OCI-LY7 (cell line): ENCODE data around the gene ERBB2. TPM values are rescaled to one million over a fixed set of nuclear protein-coding genes. Genes with fewer than 3 reads are reported as not detected.

ENCODE experiments used
- BruUV-seq: library from RNA; stranded (reverse); fragments of 400-500 nt; replicated peaks from 2 replicates; lab custom pipeline; 2021; lab: Mats Ljungman, UMichigan
- CTCF ChIA-PET: fragments of 300-600 bp; sonication (Branson Sonifier 250); formaldehyde crosslinking; loops from one replicate; lab custom pipeline; 2022; ENCODE audit warnings: antibody characterized with exemption; ENCODE audit not compliant: unreplicated experiment; lab: Charles Lee
- POLR2A ChIA-PET: fragments of 300-600 bp; sonication (Branson Sonifier 250); formaldehyde crosslinking; loops from one replicate; lab custom pipeline; 2022; ENCODE audit warnings: antibody characterized with exemption; lab: Charles Lee
- DNase-seq: peaks from one replicate; pipeline ENCODE4 v3.0.0-alpha.2; 2015; ENCODE audit warnings: low spot score
- H2AFZ ChIP-seq: fragments of 200-600 bp; sonication (generic), shearing (Covaris generic); 2 replicates; pipeline ENCODE4 v1.6.1; 2014; ENCODE audit warnings: mild to moderate bottlenecking, antibody characterized with exemption, low read length, moderate library complexity
- H3K27ac ChIP-seq: fragments of 200-600 bp; sonication (generic); 2 replicates; pipeline ENCODE4 v1.5.1; 2014; ENCODE audit warnings: mixed run types, low read depth, mild to moderate bottlenecking, moderate library complexity, low read length, inconsistent platforms; ENCODE audit not compliant: poor library complexity, severe bottlenecking
- H3K36me3 ChIP-seq: fragments of 200-600 bp; sonication (generic); 2 replicates; pipeline ENCODE4 v1.6.1; 2014; ENCODE audit warnings: mild to moderate bottlenecking, antibody characterized with exemption, low read length, moderate library complexity, mixed read lengths; ENCODE audit not compliant: insufficient read depth
- H3K4me1 ChIP-seq: fragments of 200-600 bp; sonication (generic); 2 replicates; pipeline ENCODE4 v1.5.1; 2014; ENCODE audit warnings: mild to moderate bottlenecking, low read length; ENCODE audit not compliant: insufficient read depth, poor library complexity, severe bottlenecking
- H3K4me2 ChIP-seq: fragments of 200-600 bp; sonication (generic); 2 replicates; pipeline ENCODE4 v1.6.1; 2014; ENCODE audit warnings: mild to moderate bottlenecking, low read length
- H3K4me3 ChIP-seq: fragments of 200-600 bp; sonication (generic); 2 replicates; pipeline ENCODE4 v1.5.1; 2014; ENCODE audit warnings: mild to moderate bottlenecking, low read depth, low read length; ENCODE audit not compliant: poor library complexity, severe bottlenecking
- H3K79me2 ChIP-seq: fragments of 200-600 bp; sonication (generic); 2 replicates; pipeline ENCODE4 v1.6.1; 2016; ENCODE audit warnings: low read depth, mild to moderate bottlenecking, low read length, moderate library complexity, mixed read lengths; ENCODE audit not compliant: insufficient read depth
- H3K9me2 ChIP-seq: fragments of 200-600 bp; sonication (generic); 2 replicates; pipeline ENCODE4 v1.6.1; 2016; ENCODE audit warnings: mild to moderate bottlenecking, low read length, mixed read lengths; ENCODE audit not compliant: insufficient read depth
- H3K9me3 ChIP-seq: fragments of 200-600 bp; sonication (generic); 2 replicates; pipeline ENCODE4 v1.6.1; 2014; ENCODE audit warnings: mild to moderate bottlenecking, mixed run types, low read length, mixed read lengths
- H4K20me1 ChIP-seq: fragments of 200-600 bp; sonication (generic); 2 replicates; pipeline ENCODE4 v1.6.1; 2014; ENCODE audit warnings: mild to moderate bottlenecking, antibody characterized with exemption, low read length, moderate library complexity, mixed read lengths; ENCODE audit not compliant: insufficient read depth
- EZH2phosphoT487 ChIP-seq: fragments of 200-600 bp; sonication (generic); IDR thresholded peaks from 2 replicates; pipeline ENCODE4 v1.6.1; 2018; ENCODE audit warnings: low read depth, borderline replicate concordance, mild to moderate bottlenecking, mixed run types, antibody characterized with exemption, low read length, moderate library complexity, mixed read lengths
- intact Hi-C: fragments of 100-400 bp; cut with micrococcal nuclease; formaldehyde crosslinking; loops from one replicate; pipeline ENCODE4 v1.10.0; 2022; ENCODE audit not compliant: unreplicated experiment
- total RNA-seq, 2 experiments: library from RNA; depleted of rRNA in 1 of 2; stranded (reverse); fragments of >200 nt in 1 of 2; shearing (Covaris generic) in 1 of 2; gene quantifications; 2 replicates each; pipeline ENCODE4 v1.2.3, GENCODE V29; 2014 to 2022
- TF ChIP-seq, protein P1 (sequence below): fragments of 200-600 bp; sonication (generic); conservative IDR thresholded peaks from 2 replicates; pipeline ENCODE4 v1.5.1; 2014; ENCODE audit warnings: mild to moderate bottlenecking, antibody characterized with exemption, low read length, moderate library complexity, mixed read lengths

Gene ERBB2
- total RNA-seq, 2 experiments from 2014 or later = 6.5 to 11.4 TPM

DNA sequence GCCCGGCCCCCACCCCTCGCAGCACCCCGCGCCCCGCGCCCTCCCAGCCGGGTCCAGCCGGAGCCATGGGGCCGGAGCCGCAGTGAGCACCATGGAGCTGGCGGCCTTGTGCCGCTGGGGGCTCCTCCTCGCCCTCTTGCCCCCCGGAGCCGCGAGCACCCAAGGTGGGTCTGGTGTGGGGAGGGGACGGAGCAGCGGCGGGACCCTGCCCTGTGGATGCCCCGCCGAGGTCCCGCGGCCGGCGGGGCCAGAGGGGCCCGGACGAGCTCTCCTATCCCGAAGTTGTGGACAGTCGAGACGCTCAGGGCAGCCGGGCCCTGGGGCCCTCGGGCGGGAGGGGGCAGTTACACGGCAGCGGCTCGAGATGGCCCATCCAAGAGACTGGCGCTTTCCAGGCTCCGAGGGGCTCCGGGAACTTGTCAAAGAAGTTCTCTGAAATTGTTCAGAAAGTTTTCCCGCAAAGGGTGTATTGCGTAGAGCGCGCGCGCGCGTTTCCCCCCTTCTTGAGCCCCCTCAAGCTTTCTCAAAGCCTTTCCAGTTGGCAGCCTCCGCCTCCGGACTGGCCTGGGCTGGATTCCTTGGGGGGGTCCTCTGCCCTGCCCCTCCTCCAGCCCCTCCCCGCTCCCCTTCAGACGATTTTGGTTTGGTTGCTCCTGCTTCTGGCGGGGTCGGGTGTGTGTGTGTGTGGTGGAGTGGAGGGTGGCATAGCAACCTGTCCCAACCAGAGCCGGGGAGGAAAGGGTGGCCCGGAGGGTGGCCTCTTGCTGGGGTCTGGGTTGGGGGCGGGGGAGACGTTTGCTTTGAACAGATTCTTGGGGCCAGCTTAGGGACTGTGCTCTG is 504 bp downstream of the ERBB2 start:
- Histone ChIP-seq H3K4me1 (peaks cover 4% of the 10 kb centered on the region), H3K4me3 (no peak overlapping the region), H3K4me2 (no peak overlapping the region), H2AFZ (no peak overlapping the region), H3K27ac (no peak overlapping the region), H3K9me2 (no peaks in the 10 kb centered on the region), H4K20me1 (no peaks in the 10 kb centered on the region), H3K36me3 (no peaks in the 10 kb centered on the region), H3K9me3 (no peaks in the 10 kb centered on the region), H3K79me2 (no peaks in the 10 kb centered on the region)
- TF ChIP-seq, protein P1, sequence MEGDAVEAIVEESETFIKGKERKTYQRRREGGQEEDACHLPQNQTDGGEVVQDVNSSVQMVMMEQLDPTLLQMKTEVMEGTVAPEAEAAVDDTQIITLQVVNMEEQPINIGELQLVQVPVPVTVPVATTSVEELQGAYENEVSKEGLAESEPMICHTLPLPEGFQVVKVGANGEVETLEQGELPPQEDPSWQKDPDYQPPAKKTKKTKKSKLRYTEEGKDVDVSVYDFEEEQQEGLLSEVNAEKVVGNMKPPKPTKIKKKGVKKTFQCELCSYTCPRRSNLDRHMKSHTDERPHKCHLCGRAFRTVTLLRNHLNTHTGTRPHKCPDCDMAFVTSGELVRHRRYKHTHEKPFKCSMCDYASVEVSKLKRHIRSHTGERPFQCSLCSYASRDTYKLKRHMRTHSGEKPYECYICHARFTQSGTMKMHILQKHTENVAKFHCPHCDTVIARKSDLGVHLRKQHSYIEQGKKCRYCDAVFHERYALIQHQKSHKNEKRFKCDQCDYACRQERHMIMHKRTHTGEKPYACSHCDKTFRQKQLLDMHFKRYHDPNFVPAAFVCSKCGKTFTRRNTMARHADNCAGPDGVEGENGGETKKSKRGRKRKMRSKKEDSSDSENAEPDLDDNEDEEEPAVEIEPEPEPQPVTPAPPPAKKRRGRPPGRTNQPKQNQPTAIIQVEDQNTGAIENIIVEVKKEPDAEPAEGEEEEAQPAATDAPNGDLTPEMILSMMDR = no peak
- POLR2A ChIA-PET = interaction anchor here (0.9 kb wide), 1 partner anchor 10 kb away, joined by 3 read pairs; no protein-coding TSS in a partner anchor
- intact Hi-C loops = no loop called here
- DNase-seq = no peak
- CTCF ChIA-PET = no interaction called here
- BruUV-seq = no TSS peak

DNA sequence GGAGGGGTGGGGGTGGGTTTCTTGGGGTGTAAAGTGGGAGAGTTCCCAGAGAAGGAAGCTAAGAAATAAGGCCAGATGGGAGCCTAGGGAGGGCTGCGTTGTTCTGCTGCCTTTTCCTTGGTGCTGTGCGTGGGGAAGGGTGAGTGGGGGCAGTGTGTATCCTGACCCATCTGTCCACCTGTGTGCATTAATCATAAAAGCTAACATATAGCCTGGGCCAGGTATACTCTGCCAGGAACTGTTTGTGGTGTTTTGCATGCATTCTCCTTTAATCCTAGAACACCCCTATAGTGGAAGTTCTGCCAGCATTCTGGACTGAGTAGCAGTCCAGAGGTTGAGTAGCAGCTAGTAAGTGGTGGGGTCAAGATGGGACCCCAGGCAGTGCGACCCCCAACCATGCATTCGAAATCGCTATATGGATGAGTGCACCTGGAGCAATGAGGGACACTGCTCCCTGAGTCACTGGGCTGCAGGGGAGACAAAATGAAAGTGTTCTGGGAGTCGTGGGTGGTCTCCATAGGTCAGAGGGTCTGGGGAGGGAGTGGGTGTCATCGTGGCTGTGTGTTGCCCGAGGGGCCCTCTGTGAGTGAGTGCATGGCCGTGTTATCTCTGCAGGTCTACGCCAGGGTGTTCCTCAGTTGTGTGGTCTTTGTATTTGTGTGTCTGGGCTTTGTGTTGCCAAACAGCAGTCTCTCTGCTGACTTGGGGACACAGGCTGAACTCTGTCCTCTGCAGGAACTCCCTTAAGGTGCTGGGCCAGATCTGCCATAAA is 1.3 kb downstream of the ERBB2 start:
- H3K36me3 ChIP-seq = no peaks in the 10 kb centered on the region
- H3K79me2 ChIP-seq = no peaks in the 10 kb centered on the region
- H3K4me1 ChIP-seq = peaks cover 4% of the 10 kb centered on the region
- DNase-seq = no peak
- H3K9me3 ChIP-seq = no peaks in the 10 kb centered on the region
- TF ChIP-seq, protein P1 = no peak
- TF ChIP-seq EZH2phosphoT487 = no peak
- H3K4me3 ChIP-seq = no peak overlapping the region
- H3K9me2 ChIP-seq = no peaks in the 10 kb centered on the region
- CTCF ChIA-PET = no interaction called here
- no TSS peak for BruUV-seq
- no peaks in the 10 kb centered on the region for H4K20me1 ChIP-seq
- POLR2A ChIA-PET = interaction anchor here (0.6 to 0.9 kb wide), 2 partner anchors 9 to 30 kb away, joined by 3 to 4 read pairs; no protein-coding TSS in a partner anchor
- H3K4me2 ChIP-seq = no peak overlapping the region
- intact Hi-C loops = no loop called here
- no peak overlapping the region for H3K27ac ChIP-seq
- H2AFZ ChIP-seq = no peak overlapping the region
